Measurements from ENCODE around the gene WDR18.

DNA sequence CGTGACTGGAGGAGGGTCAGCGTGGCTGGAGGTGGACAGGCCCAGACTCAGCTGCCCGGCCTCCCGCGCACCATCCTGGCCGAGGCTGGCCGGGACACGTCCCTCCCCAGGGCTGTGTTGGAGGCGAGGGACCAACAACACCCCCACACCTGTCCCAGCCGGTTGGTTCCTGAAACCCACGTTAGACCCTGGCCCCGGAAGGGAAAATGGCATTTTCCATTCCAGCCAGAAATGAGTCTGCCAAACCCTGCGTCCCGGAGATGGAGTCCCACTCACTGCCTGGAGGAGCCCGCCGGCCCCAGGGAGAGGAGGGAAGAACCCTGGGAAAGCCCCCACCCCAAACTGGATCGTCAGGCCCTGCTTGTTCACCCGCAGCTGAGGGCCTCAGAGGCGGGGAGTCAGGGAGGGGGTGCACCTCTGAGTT, 4.8 kb upstream of the WDR18 start:
- TF ChIP-seq, protein P1, sequence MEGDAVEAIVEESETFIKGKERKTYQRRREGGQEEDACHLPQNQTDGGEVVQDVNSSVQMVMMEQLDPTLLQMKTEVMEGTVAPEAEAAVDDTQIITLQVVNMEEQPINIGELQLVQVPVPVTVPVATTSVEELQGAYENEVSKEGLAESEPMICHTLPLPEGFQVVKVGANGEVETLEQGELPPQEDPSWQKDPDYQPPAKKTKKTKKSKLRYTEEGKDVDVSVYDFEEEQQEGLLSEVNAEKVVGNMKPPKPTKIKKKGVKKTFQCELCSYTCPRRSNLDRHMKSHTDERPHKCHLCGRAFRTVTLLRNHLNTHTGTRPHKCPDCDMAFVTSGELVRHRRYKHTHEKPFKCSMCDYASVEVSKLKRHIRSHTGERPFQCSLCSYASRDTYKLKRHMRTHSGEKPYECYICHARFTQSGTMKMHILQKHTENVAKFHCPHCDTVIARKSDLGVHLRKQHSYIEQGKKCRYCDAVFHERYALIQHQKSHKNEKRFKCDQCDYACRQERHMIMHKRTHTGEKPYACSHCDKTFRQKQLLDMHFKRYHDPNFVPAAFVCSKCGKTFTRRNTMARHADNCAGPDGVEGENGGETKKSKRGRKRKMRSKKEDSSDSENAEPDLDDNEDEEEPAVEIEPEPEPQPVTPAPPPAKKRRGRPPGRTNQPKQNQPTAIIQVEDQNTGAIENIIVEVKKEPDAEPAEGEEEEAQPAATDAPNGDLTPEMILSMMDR (IDR thresholded peaks at IDR 0.05; ENCODE audit: insufficient read depth, low read length): no peak
- no peak for TF ChIP-seq GABPA (IDR thresholded peaks at IDR 0.05; ENCODE audit: low read depth)

All from HL-60 (cell line).